HG03457 (cell line): ENCODE measurements around the gene NELL1.

ENCODE experiments used
- ATAC-seq: cut with Tn5 transposase; IDR thresholded peaks from one replicate; pipeline ENCODE4 v1.9.1; 2021; ENCODE audit warnings: moderate number of reproducible peaks; ENCODE audit not compliant: unreplicated experiment

NELL1 gene

DNA sequence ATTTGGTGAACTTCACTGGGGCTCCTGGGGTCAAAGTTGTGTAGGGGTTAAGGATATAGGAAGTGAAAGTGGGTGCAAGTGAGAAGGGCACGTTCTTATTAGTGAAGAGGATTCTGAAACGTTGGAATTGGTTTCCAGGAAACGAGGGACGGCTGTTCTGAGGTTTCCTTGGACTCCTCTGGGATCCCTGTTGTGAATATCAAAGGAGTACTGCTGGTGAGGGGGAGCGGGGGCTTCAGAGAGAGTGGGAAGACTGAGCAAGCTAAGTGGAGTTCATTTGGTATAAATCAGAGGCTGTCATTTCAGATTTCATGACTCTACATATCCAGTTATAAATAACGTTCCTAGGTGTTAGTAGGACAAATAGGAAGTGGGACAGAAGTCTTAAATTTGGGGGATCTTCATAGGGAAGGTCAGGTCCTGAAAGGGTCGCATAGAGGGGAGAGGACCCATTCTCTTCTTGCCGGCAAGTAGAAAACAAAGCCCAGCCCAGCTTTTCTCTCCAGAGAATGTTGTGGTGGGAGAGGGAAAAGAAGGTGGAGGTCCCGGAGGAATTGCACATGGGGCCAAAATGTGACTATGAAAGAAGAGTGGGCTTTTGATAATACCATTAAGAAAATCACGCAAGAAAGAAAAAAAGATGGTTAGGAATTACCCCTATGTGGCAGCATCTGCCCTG lies 1.1 kb upstream of the NELL1 start:
- ATAC-seq = no peak

DNA sequence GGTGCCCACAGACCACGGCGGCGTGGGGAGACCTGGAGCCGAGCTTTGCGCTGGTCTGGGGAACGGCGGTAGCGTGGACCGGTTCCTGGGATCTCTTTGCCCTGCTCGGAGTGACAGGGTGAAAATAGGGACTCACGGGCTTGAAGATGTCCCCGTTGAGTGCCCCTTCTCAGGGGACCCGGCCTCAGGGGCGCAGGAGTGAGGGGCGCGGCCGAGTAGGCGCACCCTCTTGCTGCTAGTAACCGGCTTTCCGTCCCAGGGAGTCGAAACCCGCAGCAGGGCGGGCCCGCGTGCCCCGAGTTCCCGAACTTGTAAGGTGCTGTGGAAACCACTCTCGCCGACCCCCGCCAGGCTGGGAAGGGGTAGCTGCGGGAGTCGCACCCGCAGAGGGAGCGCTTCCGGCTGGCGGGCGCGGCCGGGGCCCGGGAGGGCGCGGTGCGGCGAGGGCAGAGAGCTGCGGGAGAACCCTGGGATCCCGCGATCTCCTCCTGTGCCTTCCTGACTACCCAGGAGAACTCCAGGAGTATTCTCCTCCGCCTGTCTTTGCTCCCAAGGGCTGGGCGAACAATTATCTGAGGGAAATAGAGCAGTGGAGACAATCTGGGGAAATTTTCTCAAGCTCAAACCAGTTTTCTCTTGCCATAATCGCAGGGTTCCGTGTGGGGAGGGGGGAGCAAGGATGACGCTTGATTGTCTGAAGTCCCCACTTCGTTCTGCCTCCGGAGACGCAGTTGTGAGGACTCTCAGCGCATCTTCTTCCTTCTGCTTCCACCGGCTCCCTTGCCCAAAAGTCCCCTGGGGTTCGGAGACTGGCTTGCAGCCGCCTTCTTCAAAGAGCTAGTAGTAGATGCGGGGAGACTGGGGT lies 666 bp downstream of the NELL1 start:
- ATAC-seq = no peak

DNA sequence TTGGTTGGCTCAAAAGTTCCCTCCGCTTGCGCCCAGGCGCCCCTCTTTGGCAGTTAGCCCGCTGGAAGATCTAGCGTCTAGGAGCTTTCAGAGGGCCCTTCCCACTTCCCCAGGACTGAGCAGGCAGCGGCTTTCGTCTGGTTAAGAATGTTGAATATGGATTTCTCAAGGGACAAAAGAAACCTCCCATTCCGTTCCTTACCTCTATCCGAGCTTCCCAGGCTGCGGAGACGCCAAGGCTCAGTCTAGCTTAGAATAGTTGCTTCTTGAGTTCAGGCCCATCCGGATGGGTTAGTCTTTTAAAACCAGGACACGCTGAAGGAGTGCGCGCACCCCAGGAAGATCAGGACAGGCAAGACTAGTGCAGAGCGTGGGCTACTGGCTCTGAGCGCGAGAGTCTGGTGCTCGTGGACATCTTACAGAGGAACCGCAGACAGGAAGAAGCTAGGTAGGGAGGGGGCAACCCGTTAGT lies 1.6 kb downstream of the NELL1 start:
- no peak for ATAC-seq

DNA sequence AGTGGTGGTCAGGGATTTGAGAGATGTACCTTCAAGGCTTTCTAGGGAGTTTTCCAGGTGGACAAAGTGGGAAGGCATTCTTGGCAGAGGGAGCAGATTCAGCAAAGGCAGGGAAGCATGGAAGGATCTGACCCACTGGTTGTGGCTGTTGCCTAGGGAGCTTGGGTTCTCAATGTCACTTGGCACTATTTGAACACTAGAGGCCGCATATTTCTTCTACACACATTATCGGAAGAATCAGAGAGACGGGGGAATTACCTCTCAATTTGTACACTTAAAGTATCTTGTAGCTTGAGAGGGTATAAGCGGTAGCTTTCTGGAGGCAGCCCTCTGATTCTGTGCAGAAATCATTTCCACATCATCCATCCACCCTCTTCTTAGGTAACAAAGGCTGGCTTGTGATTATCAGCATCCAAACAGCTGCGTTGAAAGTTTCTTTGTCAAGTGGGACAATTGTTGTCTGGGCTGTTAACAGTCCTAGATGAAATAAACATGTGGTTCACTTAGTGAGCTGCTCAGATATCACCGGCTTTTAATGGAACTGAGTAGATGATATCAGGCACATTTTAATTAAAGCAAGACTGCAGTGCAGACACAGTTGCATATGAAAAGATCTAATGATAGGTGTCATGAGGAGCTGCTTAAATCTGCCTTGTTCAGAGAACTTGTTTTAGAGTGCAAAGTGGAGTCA lies 2.6 kb downstream of the NELL1 start:
- no peak for ATAC-seq

DNA sequence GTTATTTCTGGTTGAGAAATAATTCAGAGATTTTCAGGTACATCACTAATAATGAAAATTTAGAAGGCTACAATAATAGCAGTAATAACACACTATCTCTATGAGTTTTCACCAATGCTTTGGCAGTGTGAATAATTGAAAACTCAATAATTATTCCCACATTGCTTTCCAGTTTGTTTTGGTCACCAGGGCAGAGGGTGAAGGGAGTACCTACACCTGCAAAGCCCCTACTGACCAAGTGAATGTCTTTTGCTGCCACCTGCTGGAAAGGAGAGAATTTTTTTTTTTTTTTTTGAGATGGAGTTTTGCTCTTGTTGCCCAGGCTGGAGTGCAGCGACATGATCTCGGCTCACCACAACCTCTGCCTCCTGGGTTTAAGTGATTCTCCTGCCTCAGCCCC lies 3.2 kb downstream of the NELL1 start:
- ATAC-seq = no peak

DNA sequence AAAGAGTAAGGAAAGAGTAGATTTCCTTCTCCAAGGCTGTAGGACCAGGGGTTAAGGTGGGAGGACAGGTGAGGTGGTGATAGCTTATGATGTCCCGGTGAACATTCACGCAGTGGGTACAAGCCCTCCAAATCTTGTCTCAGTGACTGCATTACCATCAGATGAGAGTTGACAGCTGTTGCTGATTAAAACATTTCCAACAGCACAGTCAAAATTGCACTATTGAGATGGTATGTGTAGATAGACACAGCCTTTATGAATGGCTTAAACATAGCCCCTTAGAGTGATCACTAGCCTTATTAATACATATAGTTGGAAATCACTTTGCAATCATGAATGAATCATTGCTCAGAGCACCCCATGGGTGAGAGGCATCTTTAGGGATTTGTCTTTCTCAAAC lies 7.3 kb downstream of the NELL1 start:
- no peak for ATAC-seq

DNA sequence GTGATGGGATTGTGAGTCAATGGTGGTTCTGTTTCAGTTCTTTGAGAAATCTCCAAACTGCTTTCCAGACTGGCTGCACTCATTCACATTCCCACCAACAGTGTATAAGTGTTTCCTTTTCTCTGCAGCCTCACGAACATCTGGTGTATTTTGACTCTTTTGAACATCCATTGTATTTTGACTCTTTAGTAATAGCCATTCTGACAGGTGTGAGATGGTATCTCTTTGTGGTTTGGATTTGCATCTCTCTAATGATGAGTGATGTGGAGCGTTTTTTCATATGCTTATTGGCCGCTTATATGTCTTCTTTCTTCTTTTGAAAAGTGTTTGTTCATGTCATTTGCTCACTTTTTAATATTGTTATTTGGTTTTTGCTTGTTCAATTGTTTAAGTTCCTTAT lies 19.4 kb downstream of the NELL1 start:
- no peak for ATAC-seq

DNA sequence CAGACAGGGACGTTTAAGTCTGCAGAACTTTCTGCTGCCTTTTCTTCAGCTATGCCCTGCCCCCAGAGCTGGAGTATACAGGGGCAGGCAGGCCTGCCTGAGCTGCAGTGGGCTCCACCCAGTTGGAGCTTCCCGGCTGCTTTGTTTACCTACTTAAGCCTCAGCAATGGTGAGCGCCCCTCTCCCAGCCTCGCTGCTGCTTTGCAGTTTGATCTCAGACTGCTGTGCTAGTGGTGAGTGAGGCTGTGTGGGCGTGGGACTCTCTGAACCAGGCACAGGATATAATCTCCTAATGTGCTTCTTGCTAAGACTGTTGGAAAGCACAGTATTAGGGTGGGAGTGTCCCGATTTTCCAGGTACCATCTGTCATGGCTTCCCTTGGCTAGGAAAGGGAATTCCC lies 38.5 kb downstream of the NELL1 start:
- no peak for ATAC-seq

DNA sequence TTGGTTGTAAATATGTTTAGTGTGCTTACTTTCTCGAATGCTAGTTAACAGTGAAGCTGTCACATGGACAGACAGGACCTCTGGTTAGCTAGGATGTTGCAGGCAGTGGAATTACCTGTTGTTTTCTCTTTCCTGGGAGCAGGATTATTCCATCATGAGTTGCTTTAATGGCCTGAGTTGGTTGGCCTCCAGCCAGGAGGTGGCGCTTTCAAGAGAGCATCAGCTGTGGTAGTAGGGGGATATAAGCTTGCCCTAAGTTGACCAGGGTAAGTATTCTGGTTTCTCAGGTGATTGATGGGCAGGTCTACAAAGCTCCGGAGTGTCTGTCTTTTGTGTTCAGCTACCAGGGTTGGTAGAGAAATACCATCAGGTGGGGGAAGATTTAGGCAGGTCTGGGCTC lies 43.5 kb downstream of the NELL1 start:
- no peak for ATAC-seq

DNA sequence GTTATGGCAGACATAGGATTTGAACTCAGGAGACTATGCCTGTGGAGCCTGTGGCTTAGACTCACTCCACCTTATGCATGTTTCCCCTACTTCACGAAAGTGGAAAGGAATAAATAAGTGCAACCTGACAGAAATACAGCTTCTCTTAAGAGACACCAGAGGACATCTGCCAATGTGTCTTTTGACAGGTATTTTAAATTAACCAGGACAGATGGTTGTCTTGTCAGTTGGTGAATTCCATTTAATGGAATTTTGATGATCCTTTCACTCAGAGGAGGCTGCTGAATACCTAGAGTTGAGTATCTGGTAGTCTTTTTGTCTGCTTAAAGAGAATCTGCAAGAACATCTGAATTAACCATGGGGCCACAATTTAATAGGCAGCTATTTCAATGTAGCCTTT lies 46.1 kb downstream of the NELL1 start:
- ATAC-seq = no peak

DNA sequence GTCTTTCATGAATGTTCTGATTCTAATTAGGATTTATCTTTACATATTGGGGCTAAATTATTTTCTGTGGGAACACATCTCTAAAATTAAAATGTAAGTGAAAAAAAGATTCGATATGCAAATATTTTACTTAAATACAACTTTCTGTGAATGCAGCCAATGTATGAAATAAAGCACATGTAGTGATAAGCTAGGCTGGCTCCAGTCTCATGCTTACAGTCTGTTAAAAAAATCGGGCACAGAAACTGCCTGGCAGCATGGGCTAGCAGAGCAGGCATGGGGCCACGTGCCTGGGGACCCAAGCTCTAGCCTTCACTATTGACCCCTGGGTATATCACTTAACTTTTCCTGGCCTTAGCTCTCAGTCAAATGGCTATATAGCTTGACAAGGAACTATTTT lies 46.5 kb downstream of the NELL1 start:
- no peak for ATAC-seq

DNA sequence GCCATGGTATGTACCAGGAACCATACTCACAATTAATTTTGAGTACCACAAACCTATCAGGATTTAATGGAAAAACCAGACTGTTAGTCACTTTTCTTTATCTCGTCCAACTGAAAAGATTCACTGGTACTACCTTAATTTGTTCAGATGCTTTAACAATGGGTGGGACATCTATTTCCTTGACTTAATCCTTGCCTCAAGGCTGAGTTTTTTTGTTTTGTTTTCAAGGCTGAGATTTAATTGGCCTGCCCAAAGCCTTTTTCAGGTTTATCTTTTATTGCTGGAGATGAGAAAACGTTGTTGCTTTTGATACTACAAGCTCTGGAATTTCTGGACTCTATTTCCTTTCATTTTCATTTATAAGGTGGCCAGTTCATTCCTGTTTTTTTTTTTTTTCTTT lies 50.4 kb downstream of the NELL1 start:
- no peak for ATAC-seq

DNA sequence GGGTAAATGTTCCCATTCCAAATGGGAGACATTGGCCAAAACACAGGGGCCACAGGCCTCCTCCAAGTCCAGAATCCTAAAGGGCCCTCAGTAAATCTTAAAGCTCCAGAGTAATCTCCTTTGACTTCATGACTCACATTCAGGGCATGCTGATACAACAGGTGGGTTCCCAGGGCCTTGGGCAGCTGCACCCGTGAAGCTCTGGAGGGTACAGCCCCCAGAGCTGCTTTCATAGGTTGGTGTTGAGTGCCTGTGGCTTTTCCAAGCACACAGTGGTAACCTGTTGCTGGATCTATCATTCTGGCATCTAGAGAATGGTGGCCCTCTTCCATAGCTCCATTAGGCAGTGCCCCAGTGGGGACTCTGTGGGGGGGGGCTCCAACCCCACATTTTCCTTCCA lies 54.0 kb downstream of the NELL1 start:
- no peak for ATAC-seq

DNA sequence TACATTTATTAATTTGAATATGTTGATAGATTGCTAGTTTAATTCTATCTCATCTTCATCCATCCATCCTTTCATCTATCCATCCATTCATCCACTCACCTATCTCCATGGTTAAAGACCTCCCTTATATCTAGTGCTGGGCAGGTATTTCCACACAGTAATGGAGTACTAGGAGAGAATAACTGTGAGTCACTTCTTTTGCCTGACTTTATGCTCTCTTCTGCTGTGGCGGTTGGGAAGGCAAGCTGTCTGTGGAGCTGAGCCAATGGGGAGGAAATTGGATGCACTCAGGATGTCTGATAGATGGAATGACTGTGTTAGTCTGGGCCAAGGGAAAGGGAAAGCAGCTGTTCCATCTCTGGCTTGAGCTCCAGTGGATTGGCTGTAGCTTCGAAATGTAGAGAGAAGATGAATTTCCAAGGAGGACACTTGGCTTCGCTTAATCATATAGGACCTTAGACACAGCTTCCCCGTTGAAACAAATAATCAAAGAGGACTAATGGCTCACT lies 60.3 kb downstream of the NELL1 start:
- no peak for ATAC-seq

DNA sequence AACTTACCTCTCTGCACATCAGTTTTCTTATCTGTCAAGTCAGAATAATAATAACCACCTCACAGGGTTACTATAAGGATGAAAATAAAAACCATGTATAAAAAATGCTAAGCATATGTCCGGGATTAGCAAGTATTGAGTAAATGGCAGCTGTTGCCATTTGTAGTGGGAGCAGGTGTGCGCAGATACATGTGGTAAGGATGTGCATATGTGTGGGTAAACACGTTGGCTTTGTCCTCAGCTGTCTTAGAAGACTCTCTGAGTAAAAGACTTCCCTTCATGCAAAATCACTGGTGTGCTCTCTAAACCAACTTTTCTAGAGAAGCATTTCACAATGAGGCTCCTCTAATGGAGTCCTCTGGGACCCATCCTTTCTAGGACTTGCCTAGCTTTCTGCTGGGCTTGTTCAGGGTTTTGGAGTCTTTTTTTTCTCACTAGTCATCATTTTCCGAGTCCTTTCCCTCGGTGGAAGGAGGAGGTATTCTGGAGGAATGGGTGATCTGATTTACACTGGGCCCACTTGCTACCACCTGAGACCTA lies 62.4 kb downstream of the NELL1 start:
- no peak for ATAC-seq

DNA sequence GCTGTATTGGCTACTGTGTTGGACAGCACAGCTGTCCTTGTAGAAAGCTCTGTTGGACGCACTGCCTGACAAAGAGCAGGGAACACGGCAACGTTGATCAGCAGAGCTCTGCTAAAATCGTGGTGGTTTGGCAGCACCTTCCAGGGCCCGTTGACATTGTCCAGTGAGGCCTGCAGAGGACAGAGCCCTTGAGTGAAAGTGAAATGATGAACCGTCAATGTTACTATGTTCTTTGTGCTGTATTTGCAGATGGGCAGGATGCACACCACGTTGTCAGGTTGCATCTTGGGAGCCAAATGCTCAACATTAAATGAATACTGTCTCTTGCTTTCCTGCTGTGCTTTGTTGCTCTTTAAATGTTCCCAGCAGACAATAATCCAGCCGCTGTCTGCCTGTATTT lies 69.7 kb downstream of the NELL1 start:
- ATAC-seq = no peak

DNA sequence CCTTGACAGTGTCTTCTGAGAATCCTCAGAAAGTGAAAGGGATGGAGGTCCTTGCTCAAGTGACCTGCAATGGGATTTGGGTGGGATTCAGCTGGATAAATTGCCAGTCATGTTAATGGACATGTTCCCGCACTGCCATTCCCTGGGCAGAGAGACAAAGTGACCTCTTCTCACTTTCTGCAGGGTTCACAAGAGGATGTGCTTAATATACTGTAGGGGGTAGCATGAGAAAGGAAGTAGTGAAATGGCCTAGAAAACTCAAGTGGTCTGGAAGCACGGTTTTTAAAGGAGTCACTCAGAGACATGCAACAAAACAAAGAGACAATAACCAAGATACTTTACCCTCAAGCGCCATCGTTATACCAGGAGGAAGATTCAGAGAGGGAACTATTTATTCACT lies 70.2 kb downstream of the NELL1 start:
- no peak for ATAC-seq

DNA sequence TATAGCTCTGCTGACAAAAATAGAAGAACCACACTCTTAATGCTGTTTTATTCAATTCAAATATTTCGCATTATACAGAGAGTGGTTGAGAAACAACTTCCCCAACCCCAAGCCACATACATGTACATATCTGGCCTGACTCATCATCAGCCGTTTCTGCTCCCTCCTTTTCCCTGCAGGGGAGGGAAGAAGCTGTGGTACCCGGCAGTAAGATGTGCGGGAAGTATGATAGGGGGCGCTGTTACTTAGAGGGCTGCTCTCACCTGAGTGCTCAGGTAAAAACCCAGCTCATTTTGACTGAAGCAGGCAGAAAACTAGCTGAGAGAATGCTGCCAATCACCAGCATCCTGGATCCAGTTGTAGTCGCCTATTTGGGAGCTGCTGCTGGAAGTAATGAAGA lies 85.5 kb downstream of the NELL1 start:
- ATAC-seq = no peak

DNA sequence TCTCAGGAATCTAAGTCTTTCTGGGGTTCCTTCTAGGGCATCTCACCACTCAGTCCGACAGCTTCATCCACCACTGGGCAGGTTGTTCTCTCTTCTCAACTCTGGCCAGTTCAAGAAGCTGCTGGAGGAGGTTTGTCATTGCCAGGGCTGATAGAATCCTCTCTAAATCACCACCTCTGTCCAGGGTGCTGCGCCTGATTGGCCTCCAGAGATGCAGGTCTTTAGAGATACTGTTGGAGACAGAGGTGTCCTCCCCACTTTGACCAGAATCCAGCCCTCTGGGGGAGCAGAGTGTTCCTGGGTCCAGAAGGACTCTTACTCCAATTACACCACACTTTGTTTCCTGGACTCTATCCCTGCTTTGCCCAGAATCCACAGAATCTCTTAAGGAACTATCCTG lies 90.2 kb downstream of the NELL1 start:
- ATAC-seq = no peak

DNA sequence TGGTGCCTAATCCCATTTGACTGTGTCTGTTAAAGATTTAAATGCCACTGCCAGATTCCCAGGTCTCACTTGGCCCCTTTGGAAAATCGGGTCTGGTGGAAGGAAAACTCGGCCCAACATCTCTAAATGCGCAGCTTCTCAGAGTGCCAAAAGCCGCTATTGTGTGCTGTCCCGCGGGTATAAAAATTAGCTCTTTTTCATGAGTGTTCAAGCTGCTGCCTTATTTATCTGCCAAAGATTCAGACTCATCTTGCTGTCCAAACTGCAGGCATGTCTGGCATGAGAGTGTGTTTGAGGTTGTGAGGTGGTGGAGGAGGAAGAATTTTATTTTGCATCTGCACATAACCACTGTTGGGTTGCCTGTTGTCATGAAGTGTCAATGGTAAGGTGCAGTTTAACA lies 91.4 kb downstream of the NELL1 start:
- ATAC-seq = no peak

DNA sequence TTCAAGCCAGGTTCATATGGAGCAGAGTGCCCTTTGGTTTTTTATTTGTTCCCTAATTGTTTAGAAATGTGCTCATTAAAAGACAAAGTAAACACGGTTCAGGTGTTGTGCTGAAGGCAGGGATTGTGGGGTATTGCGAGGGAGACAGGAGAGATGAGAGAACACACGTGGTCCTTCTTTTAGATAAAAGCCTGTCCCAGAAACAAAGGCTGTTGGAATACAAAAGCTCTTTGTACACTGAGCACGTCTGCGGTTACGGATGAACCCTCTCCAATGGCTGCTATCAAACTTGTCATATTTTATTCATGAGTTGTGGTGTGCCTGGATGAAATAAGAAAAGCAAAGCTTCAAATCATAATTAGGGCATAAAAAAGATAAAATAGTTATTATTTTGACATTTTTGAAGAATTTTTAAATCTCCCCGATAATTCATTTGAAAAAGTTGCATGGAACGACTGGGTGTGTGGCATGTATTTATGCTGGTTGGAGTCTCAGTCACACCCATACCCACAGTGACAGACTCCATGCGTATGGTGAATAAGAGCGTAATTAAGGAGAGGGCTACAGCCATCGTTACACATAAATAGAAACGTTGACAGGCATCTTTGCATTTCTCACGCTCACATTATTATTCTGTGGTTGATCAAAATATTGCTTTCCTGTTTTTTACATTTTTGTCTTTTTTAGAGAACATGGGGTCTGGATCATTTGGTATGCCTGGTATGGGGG lies 92.9 kb downstream of the NELL1 start:
- no peak for ATAC-seq
